Measurements from ENCODE around the gene TMEM30A. TPM values are rescaled to one million over a fixed set of nuclear protein-coding genes. Genes with fewer than 3 reads are reported as not detected.
A peak's percentile ranks its signal among the peaks of the same experiment; 100 is the strongest.

TMEM30A gene
- total RNA-seq: 282 and 305 TPM in 2 replicates

- peak; percentile 99 for DNase-seq
Observed at GRCh38 chr6:75284632-75285282, at the start of gene TMEM30A. TMEM30A (minus strand) TSS chr6:75284792; CDS start chr6:75284638, 154 bp downstream.

- DNase-seq: peak; percentile 11
Observed at GRCh38 chr6:75333676-75334200, 49.1 kb upstream of the TMEM30A start.

- no peak for DNase-seq
Observed at GRCh38 chr6:75331151-75331550, 46.6 kb upstream of the TMEM30A start.

- peak; percentile 11 for DNase-seq
Observed at GRCh38 chr6:75329703-75330102, 45.1 kb upstream of the TMEM30A start.

GRCh38 chr6:75327807-75328206 lies 43.2 kb upstream of the TMEM30A start:
- DNase-seq: no peak

GRCh38 chr6:75326557-75327258 lies 42.1 kb upstream of the TMEM30A start:
- DNase-seq: no peak

GRCh38 chr6:75318900-75319299 lies 34.3 kb upstream of the TMEM30A start:
- no peak for DNase-seq

- DNase-seq: peak; percentile 64
Observed at GRCh38 chr6:75317503-75318206, 33.1 kb upstream of the TMEM30A start.

GRCh38 chr6:75315978-75316377 lies 31.4 kb upstream of the TMEM30A start:
- no peak for DNase-seq

GRCh38 chr6:75308250-75308988 lies 23.8 kb upstream of the TMEM30A start:
- DNase-seq: no peak

- DNase-seq: no peak
Observed at GRCh38 chr6:75307364-75308004, 22.9 kb upstream of the TMEM30A start.

GRCh38 chr6:75306064-75306463 lies 21.5 kb upstream of the TMEM30A start:
- DNase-seq: peak; percentile 70

GRCh38 chr6:75305573-75305972 lies 21.0 kb upstream of the TMEM30A start:
- DNase-seq: peak; percentile 10

- DNase-seq: no peak
Observed at GRCh38 chr6:75302280-75302679, 17.7 kb upstream of the TMEM30A start.

GRCh38 chr6:75301537-75301936 lies 16.9 kb upstream of the TMEM30A start:
- no peak for DNase-seq

GRCh38 chr6:75301088-75301487 lies 16.5 kb upstream of the TMEM30A start:
- no peak for DNase-seq

- no peak for DNase-seq
Observed at GRCh38 chr6:75300531-75300855, 15.9 kb upstream of the TMEM30A start.

GRCh38 chr6:75299801-75300530 lies 15.4 kb upstream of the TMEM30A start:
- no peak for DNase-seq

- peak; percentile 84 for DNase-seq
Observed at GRCh38 chr6:75296811-75297779, 12.5 kb upstream of the TMEM30A start.

- no peak for DNase-seq
Observed at GRCh38 chr6:75292555-75292954, 8.0 kb upstream of the TMEM30A start.

Data from dermis blood vessel endothelial cell (primary cell).